Subcutaneous adipose tissue (tissue), 4 donors: ENCODE measurements around the gene TNFRSF9. TPM values are rescaled to one million over a fixed set of nuclear protein-coding genes. Genes with fewer than 3 reads are reported as not detected.

ENCODE experiments used
- small RNA-seq: library from RNA; depleted of rRNA; stranded (forward); fragments of <200 nt; gene quantifications from one replicate; pipeline ENCODE3, GENCODE V24; 2016
- total RNA-seq, 4 donors: library from RNA; depleted of rRNA; stranded (reverse); fragments of >200 nt; gene quantifications; one replicate each; pipeline ENCODE4 v1.1.0, GENCODE V29; 2016
- TF ChIP-seq, protein P1 (sequence below): fragments of 450-650 bp; IDR thresholded peaks from one replicate; pipeline ENCODE4 v1.5.1; 2016; ENCODE audit warnings: low read depth, mild to moderate bottlenecking, control low read depth, antibody characterized with exemption, moderate library complexity

TNFRSF9 gene
- total RNA-seq, 4 donors from 2014 or later: 0.34 TPM; not detected in 3

DNA sequence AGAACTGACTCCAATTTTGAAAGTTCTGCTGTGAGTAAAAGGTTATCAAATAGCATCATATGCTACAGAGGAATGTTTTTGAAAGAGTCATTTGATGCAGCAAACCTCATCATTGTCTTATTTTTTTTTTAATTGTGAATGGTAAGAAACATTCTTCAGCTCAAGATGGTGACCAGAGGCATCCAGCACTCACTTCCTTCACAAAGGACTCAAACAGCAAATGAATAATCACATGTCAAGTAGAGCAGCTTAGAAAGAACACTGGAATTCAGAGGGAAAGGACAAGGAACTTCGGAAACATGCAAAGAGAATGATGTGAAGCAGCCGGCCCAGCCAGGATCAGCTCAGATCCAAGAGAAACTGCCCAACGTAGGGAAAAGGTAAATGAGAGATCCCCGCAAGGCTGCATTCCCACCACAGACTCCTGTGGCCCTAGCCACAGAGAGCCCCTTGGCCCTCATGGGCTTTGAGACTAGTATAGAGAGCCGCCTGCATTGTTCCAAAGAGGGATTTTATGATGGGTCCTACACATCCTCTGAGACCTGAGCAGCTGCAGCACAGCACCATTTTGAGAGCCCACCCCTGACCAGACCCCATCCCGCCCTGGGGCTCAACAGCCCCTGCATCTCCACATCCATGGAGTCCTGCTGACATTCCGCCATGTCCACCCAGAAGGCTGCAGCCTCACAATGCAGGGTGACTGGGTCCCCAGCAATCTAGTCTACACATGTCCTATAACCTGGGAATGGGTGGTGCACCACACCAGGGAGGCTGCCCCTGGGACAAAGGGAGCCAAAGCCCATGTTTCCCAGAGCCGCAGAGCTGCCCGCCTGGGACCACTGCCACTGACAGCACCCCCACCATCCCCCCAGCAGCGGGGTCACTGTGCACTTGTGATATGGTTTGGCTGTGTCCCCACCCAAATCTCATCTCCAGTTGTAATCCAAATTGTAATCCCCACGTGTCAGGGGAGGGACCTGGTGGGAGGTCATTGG is 66.5 kb downstream of the TNFRSF9 start:
- TF ChIP-seq, protein P1, sequence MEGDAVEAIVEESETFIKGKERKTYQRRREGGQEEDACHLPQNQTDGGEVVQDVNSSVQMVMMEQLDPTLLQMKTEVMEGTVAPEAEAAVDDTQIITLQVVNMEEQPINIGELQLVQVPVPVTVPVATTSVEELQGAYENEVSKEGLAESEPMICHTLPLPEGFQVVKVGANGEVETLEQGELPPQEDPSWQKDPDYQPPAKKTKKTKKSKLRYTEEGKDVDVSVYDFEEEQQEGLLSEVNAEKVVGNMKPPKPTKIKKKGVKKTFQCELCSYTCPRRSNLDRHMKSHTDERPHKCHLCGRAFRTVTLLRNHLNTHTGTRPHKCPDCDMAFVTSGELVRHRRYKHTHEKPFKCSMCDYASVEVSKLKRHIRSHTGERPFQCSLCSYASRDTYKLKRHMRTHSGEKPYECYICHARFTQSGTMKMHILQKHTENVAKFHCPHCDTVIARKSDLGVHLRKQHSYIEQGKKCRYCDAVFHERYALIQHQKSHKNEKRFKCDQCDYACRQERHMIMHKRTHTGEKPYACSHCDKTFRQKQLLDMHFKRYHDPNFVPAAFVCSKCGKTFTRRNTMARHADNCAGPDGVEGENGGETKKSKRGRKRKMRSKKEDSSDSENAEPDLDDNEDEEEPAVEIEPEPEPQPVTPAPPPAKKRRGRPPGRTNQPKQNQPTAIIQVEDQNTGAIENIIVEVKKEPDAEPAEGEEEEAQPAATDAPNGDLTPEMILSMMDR: no peak

DNA sequence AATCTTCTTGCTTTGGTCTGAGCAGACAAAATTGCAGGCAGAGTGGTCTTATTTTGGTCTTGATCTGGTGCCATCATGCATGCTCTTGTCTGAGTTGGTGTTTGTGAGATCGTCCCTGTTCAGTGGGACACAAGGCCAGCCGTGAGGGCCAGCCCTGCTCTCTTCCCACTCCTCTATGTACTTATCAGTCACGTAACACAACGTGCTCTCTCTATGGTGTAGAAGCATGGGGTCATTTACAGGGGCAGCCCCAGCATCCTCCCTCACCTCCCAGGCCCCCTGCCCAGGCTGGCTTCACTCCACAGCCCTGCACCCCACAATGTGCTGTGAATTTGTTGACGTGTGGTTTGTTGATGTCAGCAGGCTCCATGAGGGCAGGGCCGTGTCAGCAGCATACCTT is 69.5 kb downstream of the TNFRSF9 start:
- TF ChIP-seq, protein P1: no peak

DNA sequence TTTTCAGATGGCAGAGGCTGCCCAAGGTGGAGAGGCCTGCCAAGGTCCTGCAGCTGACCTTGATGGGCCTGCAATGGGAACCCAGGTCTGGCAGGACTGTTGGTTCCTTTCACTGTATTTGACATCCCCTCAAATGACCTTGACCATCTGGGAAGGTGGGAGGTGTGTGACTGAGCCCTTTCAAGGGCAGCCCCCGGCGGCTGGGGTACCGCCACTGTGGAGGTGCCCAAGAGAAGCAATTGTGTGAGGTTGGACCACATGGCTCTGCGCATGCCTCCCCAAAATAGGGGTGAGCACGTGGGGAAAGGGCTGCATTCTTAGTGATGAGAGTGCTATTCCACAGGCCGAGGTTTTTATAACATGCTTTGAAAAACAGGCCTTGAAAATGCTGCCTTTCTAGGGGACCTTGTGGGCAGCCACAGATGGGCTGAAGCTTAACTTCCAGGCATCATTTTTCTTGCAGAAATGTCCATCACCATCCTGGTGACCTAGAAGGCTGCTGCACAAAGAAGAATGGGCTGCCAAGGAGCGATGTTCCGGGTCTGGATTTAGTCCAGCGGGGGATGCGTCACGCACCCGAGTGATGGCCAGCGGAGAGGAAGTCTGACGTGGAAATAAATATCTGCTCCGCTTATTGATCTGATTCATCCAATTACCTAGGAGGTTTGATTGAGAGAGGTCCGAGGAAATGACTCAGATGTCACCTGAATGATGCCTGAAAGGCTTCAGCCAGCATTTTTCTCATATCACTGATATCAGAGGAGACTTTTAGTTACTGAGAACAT is 71.3 kb downstream of the TNFRSF9 start:
- TF ChIP-seq, protein P1: no peak

- TF ChIP-seq, protein P1: no peak
Measured at GRCh38 chr1:7868070-7868780, 72.4 kb downstream of the TNFRSF9 start.

DNA sequence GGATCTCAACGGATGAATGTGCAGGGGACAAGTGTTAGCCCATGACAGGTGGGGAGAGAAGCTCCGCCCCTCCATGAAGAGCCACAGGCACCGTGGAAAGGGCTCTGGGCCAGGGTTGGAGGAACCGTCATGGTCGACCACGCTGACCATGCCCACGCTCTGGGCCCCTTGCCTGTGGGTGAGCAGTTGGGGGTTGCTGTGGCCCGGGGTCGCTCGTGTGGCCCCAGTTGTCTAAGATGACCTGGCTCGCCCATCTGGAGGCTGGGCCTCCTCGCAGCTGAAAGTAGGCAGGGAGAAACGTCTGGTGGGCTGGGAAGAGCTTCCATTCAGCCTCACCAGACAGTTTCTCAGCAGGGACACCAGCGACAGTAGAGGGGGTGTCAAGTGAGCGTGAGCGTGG is 74.7 kb downstream of the TNFRSF9 start:
- TF ChIP-seq, protein P1: no peak

Small RNAs within 50 kb of the gene (small RNA-seq; reads per million reads assigned to genes)
- 0.49 reads per million for gene RF00019

Other genes starting within 250 kb of the TNFRSF9 start
- gene VAMP3, start 169.5 kb downstream of the TNFRSF9 start, total RNA-seq: 100 to 1,000 TPM; 150 to 205 (median 163) TPM
- 10 to 100 TPM; 11.9 to 39.2 (median 24.4) TPM for gene PER3, start 156.5 kb downstream of the TNFRSF9 start, total RNA-seq
- gene UTS2, start 87.8 kb downstream of the TNFRSF9 start, total RNA-seq: 1 to 10 TPM in 1 of 4 donors, under 1 TPM in 1, not detected in 2; 0.34 to 3.1 TPM
- 100 to 1,000 TPM; 195 to 251 (median 215) TPM for gene PARK7, start 20.9 kb upstream of the TNFRSF9 start, total RNA-seq
- gene ERRFI1, start 85.5 kb upstream of the TNFRSF9 start, total RNA-seq: 100 to 1,000 TPM; 184 to 310 (median 254) TPM